Fibroblast of skin of left biceps (primary cell): ENCODE measurements around the gene STAB2.

ENCODE experiments used
- DNase-seq, 2 experiments: peaks; one replicate each; pipeline ENCODE4 v3.0.0-alpha.2; 2013; ENCODE audit warnings: low read depth in 2 of 2

The STAB2 gene

DNA sequence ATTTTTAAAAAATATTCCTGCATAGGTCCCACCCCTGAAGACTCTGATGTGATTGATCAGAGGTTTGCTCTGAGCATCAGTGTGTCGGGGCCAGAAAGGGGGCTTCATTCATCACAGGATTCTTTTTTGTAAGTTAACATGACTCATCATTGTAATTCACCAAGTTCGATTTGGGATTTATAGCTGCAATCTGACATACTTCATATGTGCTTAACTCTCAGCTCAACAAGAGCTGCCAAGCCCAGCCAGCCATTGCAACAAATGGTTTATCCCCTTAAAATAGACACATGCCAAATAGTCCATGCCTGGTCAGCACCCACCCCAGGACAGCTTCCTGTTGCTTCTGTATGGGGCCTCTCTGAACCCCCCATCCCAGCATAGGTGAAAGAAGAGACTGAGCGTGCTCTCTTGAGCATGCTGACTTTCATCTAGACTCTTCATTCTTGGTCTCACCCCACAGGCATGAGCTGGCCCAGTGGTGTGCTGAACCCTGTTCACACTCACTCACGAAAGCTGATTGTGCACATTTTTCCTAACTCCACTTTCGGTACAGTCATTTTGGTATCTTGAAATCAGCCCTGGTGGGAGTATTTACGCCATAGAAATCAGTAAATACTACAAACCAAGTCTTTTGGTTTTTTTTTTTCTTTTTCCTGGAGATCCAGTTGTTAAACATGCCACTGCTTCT is 101.4 kb downstream of the STAB2 start:
- no peak for DNase-seq

DNA sequence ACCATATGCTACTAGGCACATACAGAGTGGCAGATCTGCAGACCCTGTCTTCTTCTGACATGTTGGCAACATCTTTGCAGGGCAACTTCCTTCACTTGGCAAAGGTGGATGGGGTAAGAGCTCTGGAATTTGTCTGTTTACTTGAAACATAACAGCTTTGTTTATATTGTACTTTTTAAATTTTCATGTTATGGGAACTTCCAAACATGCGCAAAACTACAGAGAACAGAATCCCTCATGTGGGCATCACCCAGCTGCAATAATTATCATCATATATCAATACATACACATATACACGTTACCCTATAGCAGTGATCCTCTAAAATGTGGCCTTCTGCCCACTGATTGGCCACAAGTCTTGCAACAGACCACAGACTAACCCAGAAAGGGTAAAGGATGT is 103.4 kb downstream of the STAB2 start:
- no peak for DNase-seq

- DNase-seq, result no peak
Measured at GRCh38 chr12:103691063-103691462, 104.0 kb downstream of the STAB2 start.

- no peak for DNase-seq
Measured at GRCh38 chr12:103696101-103696500, 109.0 kb downstream of the STAB2 start.

DNA sequence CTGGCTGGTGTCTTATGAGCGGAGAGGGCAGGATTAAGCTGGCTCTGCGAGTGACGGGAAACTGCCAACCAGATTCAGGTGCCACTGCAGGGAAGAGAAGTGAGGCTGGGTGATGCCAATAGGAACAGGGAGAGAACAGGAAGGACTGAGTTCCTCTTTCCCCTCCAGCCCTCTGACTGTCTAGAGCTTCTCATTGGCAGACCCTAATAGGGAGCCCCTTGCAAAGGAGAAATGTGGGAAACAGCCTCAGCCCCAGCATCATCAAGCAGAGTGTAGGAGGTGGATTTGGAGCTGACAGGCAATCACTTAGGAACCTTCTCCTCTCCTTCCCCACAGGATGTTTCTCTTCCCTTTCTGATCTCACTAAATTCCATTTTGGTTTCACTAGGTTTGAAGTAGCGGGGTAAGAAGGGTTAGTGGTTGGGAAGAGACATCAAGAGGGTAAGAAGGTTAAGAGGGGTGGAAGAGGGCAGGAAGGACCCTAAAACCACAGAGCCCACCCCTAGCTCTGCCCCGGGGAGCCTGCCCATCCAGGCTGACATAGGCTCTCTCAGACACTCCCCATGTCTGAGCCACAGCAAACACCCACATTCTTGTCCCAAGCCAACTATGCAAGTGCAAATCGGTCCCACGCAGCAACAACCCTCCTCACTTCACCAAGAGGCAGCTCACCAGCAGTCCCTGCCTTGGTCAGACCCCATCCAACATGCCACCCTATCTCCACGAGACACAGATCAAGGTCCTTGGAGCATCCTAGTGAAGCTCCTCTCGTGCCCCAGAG is 111.1 kb downstream of the STAB2 start:
- no peak for DNase-seq

DNA sequence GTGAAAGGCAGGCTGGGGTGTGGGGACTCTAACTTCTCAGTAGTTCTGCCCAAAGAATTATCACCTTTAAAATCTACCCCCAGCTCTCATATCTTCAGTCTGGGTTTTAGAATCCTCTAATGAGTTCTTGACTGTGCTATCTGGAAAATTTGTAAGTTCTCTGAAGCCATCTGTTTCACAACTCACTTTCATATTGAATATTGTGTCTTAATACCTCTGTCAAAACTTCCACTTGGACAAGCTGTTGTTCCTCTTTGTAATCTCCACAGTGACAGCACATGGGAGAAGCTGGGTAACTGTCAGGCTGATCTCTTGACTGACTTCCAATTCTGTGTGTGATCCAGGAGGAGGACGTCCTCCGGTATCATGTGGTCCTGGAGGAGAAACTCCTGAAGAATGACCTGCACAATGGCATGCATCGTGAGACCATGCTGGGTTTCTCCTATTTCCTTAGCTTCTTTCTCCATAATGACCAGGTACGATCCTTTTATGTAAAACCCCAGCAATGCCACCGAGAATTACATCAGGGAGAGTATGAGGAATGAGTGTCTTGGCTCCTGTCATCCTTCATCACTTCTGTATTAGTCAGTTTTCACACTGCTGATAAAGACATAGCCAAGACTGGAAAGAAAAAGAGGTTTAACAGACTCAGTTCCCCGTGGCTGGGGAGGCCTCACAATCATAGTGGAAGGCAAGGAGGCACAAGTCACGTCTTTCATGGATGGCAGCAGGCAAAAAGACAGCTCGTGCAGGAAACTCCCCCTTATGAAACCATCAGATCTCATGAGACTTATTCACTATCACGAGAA is 111.9 kb downstream of the STAB2 start:
- DNase-seq, result no peak

GRCh38 chr12:103705098-103705497 is 118.0 kb downstream of the STAB2 start:
- no peak for DNase-seq

DNA sequence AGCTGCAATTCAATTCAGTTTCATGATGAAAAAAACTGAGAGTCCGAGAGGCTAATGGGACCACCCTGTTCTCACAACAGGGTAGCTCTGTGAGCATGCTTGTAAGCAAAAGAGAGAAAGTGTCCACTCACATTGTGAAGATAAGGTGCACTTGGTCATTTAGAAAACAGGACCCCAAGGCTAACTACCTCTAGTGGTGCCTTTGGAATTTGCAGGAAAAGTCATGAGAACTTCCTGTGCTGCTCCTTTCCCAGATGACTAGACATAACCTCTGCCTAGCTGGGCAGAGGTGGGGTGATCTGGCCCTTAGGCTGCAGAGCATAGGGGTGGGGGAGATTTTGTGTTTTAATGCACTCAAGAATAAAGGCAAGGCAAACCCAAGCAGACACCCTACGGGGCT is 118.9 kb downstream of the STAB2 start:
- DNase-seq, result no peak

DNA sequence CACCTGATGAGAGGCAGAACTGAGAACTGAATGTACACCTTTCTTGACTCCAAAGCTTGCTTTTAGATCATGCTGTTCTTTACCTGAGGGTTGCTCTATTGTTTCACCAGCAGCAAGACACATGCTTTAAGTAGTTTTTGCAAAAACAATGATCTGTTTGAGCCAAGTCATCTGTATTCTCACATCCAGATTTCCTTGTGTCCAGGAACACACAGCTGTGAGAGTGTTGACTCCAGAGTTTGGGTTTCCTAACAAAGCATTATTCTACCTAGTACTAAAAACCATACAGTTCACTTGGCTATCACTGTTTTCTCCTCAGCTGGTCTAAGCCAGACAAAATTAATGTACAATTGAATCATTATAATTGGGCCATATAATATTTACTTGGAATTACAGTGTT is 120.4 kb downstream of the STAB2 start:
- DNase-seq, result no peak

GRCh38 chr12:103710544-103710943 is 123.5 kb downstream of the STAB2 start:
- no peak for DNase-seq

DNA sequence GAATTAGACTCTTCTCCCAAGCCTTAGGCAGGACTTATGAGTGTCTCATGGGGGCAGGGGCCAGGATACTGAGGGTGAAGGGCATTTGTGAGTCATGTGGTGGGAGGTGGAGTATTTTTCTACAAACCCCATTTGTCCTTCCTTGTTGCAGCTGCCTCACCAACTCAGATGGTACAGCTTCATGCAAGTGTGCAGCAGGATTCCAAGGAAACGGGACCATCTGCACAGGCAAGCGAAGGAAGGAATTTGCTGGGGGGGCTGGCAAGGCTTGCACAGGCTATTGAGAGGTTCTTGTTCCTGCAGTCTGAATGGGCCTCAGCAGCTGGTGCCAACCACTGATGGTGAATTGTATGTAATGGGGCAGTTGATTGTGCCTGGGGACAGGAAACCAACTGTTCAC is 125.1 kb downstream of the STAB2 start:
- DNase-seq, result no peak

DNA sequence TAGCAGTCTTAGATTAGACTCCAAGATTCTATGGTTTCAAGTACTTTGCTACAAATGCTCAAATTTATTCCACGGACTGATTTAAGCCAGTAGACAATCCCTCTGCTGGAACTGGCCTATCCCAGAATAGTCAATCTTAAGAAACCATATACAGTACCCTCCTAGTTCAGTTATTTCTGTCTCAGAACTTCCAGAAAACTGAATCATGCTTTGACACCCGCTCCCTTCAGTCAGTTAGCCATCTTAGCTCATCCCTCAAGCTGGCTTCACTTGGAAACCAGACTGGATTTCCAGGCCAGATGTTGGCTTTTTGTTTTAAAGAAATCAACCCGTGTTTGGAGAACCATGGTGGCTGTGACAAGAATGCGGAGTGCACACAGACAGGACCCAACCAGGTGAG is 128.4 kb downstream of the STAB2 start:
- no peak for DNase-seq

GRCh38 chr12:103716517-103717196 is 129.6 kb downstream of the STAB2 start:
- DNase-seq, result no peak

- no peak for DNase-seq
Measured at GRCh38 chr12:103725398-103725797, 138.3 kb downstream of the STAB2 start.

DNA sequence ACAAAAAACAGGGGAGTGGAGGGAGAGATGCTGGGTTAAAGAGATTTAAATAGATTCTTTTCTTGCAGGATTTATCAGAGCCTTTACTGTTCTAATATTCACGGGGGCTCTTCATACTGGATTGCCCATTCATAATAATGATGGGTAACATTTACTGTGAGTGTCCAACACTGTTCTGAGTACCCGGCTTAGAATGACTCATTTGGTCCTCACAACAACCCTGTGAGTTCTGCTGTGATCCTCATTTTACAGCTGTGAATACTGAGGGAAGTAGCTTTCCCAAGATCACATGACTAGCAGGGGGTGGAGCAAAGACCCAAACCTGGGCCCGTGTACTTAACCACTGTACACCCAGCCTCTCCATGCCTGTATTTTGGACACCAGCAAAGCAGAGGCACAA is 140.6 kb downstream of the STAB2 start:
- no peak for DNase-seq

- no peak for DNase-seq
Measured at GRCh38 chr12:103728323-103728722, 141.2 kb downstream of the STAB2 start.

DNA sequence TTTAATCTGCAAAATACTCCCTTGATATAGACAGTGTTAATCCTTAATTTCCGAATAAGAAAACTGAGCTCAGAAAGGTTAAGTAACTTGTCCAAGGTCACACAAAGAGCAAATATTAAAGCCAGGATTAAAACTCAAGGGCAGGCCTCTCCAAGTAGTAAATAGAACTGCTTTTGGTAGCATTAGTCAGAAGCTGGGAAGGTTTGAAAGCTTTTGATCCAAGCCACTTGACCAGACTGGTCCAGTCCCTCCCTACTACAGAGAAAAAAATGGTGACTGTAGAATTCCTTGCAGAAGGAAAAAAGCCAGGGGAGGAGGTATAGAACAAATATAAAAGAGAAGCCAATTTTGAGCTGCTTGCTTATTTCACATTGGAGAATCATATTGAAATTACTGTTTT is 142.4 kb downstream of the STAB2 start:
- no peak for DNase-seq

DNA sequence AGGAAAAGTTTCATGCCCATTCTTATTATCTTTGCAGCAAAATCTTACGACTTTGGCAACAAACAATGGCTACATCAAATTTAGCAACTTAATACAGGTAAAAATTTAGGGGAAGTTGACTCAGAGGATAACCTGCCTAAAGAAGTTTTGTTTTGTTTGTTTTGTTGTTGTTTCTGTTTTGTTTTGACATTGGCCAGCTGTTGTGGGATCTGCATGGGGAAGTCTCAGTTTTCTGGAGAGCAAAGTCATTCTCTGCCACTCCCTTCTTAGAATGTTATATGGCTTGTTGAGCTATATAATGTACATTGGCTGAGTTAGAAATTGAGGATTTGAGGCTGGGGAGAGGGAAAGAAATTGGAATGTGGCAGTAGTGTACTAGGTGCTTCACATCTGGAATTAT is 144.5 kb downstream of the STAB2 start:
- no peak for DNase-seq

- no peak for DNase-seq
Measured at GRCh38 chr12:103734863-103735262, 147.8 kb downstream of the STAB2 start.

DNA sequence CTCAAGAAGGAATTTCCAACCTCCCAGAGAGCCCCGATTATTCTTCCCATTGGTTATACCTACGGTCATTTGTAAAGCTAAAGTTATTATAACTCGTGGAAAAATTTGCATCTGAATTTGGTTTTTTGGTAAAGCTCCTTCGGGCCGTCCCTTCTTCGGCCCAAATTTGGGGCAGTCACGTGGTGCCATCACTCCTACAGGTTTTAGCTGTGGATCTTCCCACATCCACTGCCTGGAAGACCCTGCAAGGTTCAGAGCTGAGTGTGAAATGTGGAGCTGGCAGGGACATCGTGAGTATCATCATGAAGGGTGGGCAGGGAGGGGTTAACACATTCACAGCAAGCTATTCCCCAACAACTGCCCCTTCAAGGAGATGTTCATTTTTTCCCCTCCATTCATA is 148.2 kb downstream of the STAB2 start:
- DNase-seq, result no peak

DNA sequence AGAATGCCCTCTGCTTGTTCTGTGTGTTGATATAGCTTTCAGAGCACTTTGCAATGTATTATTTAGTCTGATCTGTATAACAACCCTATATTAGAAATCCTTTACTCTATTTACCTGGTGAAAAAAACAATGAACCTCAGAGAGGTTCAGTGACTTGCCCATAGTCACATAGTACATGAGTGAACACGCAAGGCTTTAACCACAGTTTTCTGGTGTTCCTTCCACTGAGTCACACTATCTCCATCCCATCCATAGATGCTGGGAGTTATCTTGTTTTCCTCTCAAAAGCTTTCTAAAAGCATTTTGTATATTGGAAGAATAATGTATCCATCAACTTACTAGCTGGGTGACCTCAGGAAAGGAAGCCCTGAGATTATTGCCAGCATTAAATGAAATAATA is 149.5 kb downstream of the STAB2 start:
- no peak for DNase-seq

- no peak for DNase-seq
Measured at GRCh38 chr12:103737881-103738280, 150.8 kb downstream of the STAB2 start.
